ENCODE data around the gene SLC25A26. TPM values are rescaled to one million over a fixed set of nuclear protein-coding genes. Genes with fewer than 3 reads are reported as not detected.

Gene SLC25A26
- polyA plus RNA-seq, 4 donors: 10.3 to 21.0 (median 18.2) TPM

GRCh38 chr3:66383023-66383422, 162.2 kb downstream of the SLC25A26 start:
- DNase-seq: no peak
- H3K27me3 ChIP-seq (ENCODE audit: control insufficient read depth in 3 of 3, insufficient read depth in 3 of 3, low read length in 3 of 3): no peaks in the 10 kb centered on the region
- no peak overlapping the region for H3K4me3 ChIP-seq (ENCODE audit: low read depth in 1 of 3, low read length in 3 of 3)
- no peak overlapping the region for H3K27ac ChIP-seq (ENCODE audit: low read depth in 1 of 3, low read length in 2 of 3)
- H3K9me3 ChIP-seq (ENCODE audit: control insufficient read depth in 2 of 2, insufficient read depth in 1 of 2, low read depth in 1 of 2, low read length in 1 of 2): peaks cover 0 to 13% of the 10 kb centered on the region in 2 donors
- H3K36me3 ChIP-seq (ENCODE audit: control insufficient read depth in 3 of 3, insufficient read depth in 2 of 3, low read depth in 1 of 3, low read length in 3 of 3): peaks cover 25 to 80% (median 59%) of the 10 kb centered on the region in 3 donors
- no peaks in the 10 kb centered on the region for H3K4me1 ChIP-seq (ENCODE audit: control insufficient read depth in 3 of 3, insufficient read depth in 2 of 3, low read depth in 1 of 3, low read length in 2 of 3)
- no peak for FAIRE-seq
- 90 to 94% (median 93%) methylated on average over 18 of the region's 18 CpGs for WGBS, 3 donors

DNA sequence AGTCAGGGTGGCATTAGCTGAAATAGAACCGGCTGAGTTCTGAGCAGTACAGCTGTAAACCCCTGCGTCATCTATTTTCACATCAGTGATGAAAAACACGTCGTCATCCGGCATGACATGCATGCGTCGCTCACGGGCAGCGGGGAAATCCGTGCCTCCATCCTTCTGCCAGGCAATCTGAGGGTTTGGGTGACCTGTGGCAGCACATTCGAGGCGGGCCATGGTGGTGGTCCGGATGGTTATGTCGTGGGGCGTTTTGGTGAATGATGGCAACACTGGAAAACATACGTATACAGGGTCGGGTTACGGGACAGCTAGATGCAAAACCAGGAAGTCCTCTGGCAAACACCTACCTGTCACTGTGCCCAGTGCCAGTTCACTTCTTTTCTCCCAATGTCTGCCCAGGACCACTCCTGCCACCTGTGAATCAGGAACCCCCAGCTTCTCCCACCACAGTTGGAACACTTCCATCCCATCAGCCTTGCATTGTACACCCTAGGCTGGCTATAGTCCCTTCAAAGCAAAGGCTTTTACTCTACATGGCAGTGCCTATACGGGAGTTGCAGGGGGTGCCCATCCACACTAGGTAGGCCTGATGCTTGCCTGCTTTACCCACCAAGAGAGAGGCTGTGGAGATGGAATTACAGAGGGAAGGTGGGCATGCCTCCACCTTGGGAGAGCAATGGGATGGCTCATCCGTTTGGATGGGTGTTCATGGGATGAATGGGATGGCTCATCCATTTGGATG, 163.4 kb downstream of the SLC25A26 start:
- H3K4me3 ChIP-seq (ENCODE audit: low read depth in 1 of 3, low read length in 3 of 3): no peak overlapping the region
- no peak for FAIRE-seq
- H3K4me1 ChIP-seq (ENCODE audit: control insufficient read depth in 3 of 3, insufficient read depth in 2 of 3, low read depth in 1 of 3, low read length in 2 of 3): no peaks in the 10 kb centered on the region
- no peak for DNase-seq
- H3K36me3 ChIP-seq (ENCODE audit: control insufficient read depth in 3 of 3, insufficient read depth in 2 of 3, low read depth in 1 of 3, low read length in 3 of 3): peaks cover 22 to 74% (median 54%) of the 10 kb centered on the region in 3 donors
- no peak overlapping the region for H3K27ac ChIP-seq (ENCODE audit: low read depth in 1 of 3, low read length in 2 of 3)
- no peaks in the 10 kb centered on the region for H3K27me3 ChIP-seq (ENCODE audit: control insufficient read depth in 3 of 3, insufficient read depth in 3 of 3, low read length in 3 of 3)
- H3K9me3 ChIP-seq (ENCODE audit: control insufficient read depth in 2 of 2, insufficient read depth in 1 of 2, low read depth in 1 of 2, low read length in 1 of 2): peaks cover 0 to 13% of the 10 kb centered on the region in 2 donors
- WGBS, 3 donors: 93 to 96% (median 93%) methylated on average over 20 of the region's 20 CpGs

- Histone ChIP-seq H3K4me3 (ENCODE audit: low read depth in 1 of 3, low read length in 3 of 3) (no peak overlapping the region), H3K4me1 (ENCODE audit: control insufficient read depth in 3 of 3, insufficient read depth in 2 of 3, low read depth in 1 of 3, low read length in 2 of 3) (no peaks in the 10 kb centered on the region), H3K9me3 (ENCODE audit: control insufficient read depth in 2 of 2, insufficient read depth in 1 of 2, low read depth in 1 of 2, low read length in 1 of 2) (peaks cover 0 to 13% of the 10 kb centered on the region in 2 donors), H3K36me3 (ENCODE audit: control insufficient read depth in 3 of 3, insufficient read depth in 2 of 3, low read depth in 1 of 3, low read length in 3 of 3) (peaks cover 18 to 68% (median 47%) of the 10 kb centered on the region in 3 donors), H3K27ac (ENCODE audit: low read depth in 1 of 3, low read length in 2 of 3) (no peak overlapping the region), H3K27me3 (ENCODE audit: control insufficient read depth in 3 of 3, insufficient read depth in 3 of 3, low read length in 3 of 3) (no peaks in the 10 kb centered on the region)
- no peak for DNase-seq
- no peak for FAIRE-seq
Observed at GRCh38 chr3:66385066-66385465, 164.3 kb downstream of the SLC25A26 start.

GRCh38 chr3:66386011-66386924, 165.5 kb downstream of the SLC25A26 start:
- Histone ChIP-seq H3K36me3 (ENCODE audit: control insufficient read depth in 3 of 3, insufficient read depth in 2 of 3, low read depth in 1 of 3, low read length in 3 of 3) (peaks cover 15 to 59% (median 36%) of the 10 kb centered on the region in 3 donors), H3K9me3 (ENCODE audit: control insufficient read depth in 2 of 2, insufficient read depth in 1 of 2, low read depth in 1 of 2, low read length in 1 of 2) (peaks cover 0 to 13% of the 10 kb centered on the region in 2 donors), H3K27me3 (ENCODE audit: control insufficient read depth in 3 of 3, insufficient read depth in 3 of 3, low read length in 3 of 3) (no peaks in the 10 kb centered on the region), H3K27ac (ENCODE audit: low read depth in 1 of 3, low read length in 2 of 3) (no peak overlapping the region), H3K4me1 (ENCODE audit: control insufficient read depth in 3 of 3, insufficient read depth in 2 of 3, low read depth in 1 of 3, low read length in 2 of 3) (no peaks in the 10 kb centered on the region), H3K4me3 (ENCODE audit: low read depth in 1 of 3, low read length in 3 of 3) (no peak overlapping the region)
- DNase-seq (no peak), FAIRE-seq (no peak)
- 92 to 97% (median 96%) methylated on average over 12 of the region's 12 CpGs for WGBS, 3 donors

- Histone ChIP-seq H3K4me1 (ENCODE audit: control insufficient read depth in 3 of 3, insufficient read depth in 2 of 3, low read depth in 1 of 3, low read length in 2 of 3) (no peaks in the 10 kb centered on the region), H3K9me3 (ENCODE audit: control insufficient read depth in 2 of 2, insufficient read depth in 1 of 2, low read depth in 1 of 2, low read length in 1 of 2) (peaks cover 0 to 13% of the 10 kb centered on the region in 2 donors), H3K27me3 (ENCODE audit: control insufficient read depth in 3 of 3, insufficient read depth in 3 of 3, low read length in 3 of 3) (no peaks in the 10 kb centered on the region), H3K36me3 (ENCODE audit: control insufficient read depth in 3 of 3, insufficient read depth in 2 of 3, low read depth in 1 of 3, low read length in 3 of 3) (peaks cover 15 to 51% (median 30%) of the 10 kb centered on the region in 3 donors), H3K27ac (ENCODE audit: low read depth in 1 of 3, low read length in 2 of 3) (no peak overlapping the region), H3K4me3 (ENCODE audit: low read depth in 1 of 3, low read length in 3 of 3) (no peak overlapping the region)
- no peak for FAIRE-seq
- 78 to 91% (median 84%) methylated on average over 7 of the region's 7 CpGs for WGBS, 3 donors
- DNase-seq: no peak
Observed at GRCh38 chr3:66386925-66387650, 166.3 kb downstream of the SLC25A26 start.

- peaks cover 10 to 46% (median 12%) of the 10 kb centered on the region in 3 donors for H3K36me3 ChIP-seq (ENCODE audit: control insufficient read depth in 3 of 3, insufficient read depth in 2 of 3, low read depth in 1 of 3, low read length in 3 of 3)
- H3K27me3 ChIP-seq (ENCODE audit: control insufficient read depth in 3 of 3, insufficient read depth in 3 of 3, low read length in 3 of 3): no peaks in the 10 kb centered on the region
- no peak overlapping the region for H3K27ac ChIP-seq (ENCODE audit: low read depth in 1 of 3, low read length in 2 of 3)
- DNase-seq (no peak), FAIRE-seq (peak; percentile 85)
- no peaks in the 10 kb centered on the region for H3K4me1 ChIP-seq (ENCODE audit: control insufficient read depth in 3 of 3, insufficient read depth in 2 of 3, low read depth in 1 of 3, low read length in 2 of 3)
- peaks cover 0 to 12% of the 10 kb centered on the region in 2 donors for H3K9me3 ChIP-seq (ENCODE audit: control insufficient read depth in 2 of 2, insufficient read depth in 1 of 2, low read depth in 1 of 2, low read length in 1 of 2)
- no peak overlapping the region for H3K4me3 ChIP-seq (ENCODE audit: low read depth in 1 of 3, low read length in 3 of 3)
Observed at GRCh38 chr3:66390013-66390412, 169.2 kb downstream of the SLC25A26 start.

GRCh38 chr3:66392512-66392911, 171.7 kb downstream of the SLC25A26 start:
- Histone ChIP-seq H3K9me3 (ENCODE audit: control insufficient read depth in 2 of 2, insufficient read depth in 1 of 2, low read depth in 1 of 2, low read length in 1 of 2) (no peaks in the 10 kb centered on the region), H3K27ac (ENCODE audit: low read depth in 1 of 3, low read length in 2 of 3) (no peak overlapping the region), H3K27me3 (ENCODE audit: control insufficient read depth in 3 of 3, insufficient read depth in 3 of 3, low read length in 3 of 3) (no peaks in the 10 kb centered on the region), H3K4me3 (ENCODE audit: low read depth in 1 of 3, low read length in 3 of 3) (no peak overlapping the region), H3K4me1 (ENCODE audit: control insufficient read depth in 3 of 3, insufficient read depth in 2 of 3, low read depth in 1 of 3, low read length in 2 of 3) (no peaks in the 10 kb centered on the region), H3K36me3 (ENCODE audit: control insufficient read depth in 3 of 3, insufficient read depth in 2 of 3, low read depth in 1 of 3, low read length in 3 of 3) (peaks cover 2 to 48% (median 15%) of the 10 kb centered on the region in 3 donors)
- 71 to 80% (median 72%) methylated on average over 3 of the region's 3 CpGs for WGBS, 3 donors
- DNase-seq: no peak
- FAIRE-seq: no peak

- H3K9me3 ChIP-seq (ENCODE audit: control insufficient read depth in 2 of 2, insufficient read depth in 1 of 2, low read depth in 1 of 2, low read length in 1 of 2): no peaks in the 10 kb centered on the region
- H3K4me3 ChIP-seq (ENCODE audit: low read depth in 1 of 3, low read length in 3 of 3): no peak overlapping the region
- 88 to 91% (median 90%) methylated on average over 2 of the region's 2 CpGs for WGBS, 3 donors
- FAIRE-seq (no peak), DNase-seq (no peak)
- no peaks in the 10 kb centered on the region for H3K4me1 ChIP-seq (ENCODE audit: control insufficient read depth in 3 of 3, insufficient read depth in 2 of 3, low read depth in 1 of 3, low read length in 2 of 3)
- H3K27me3 ChIP-seq (ENCODE audit: control insufficient read depth in 3 of 3, insufficient read depth in 3 of 3, low read length in 3 of 3): no peaks in the 10 kb centered on the region
- H3K36me3 ChIP-seq (ENCODE audit: control insufficient read depth in 3 of 3, insufficient read depth in 2 of 3, low read depth in 1 of 3, low read length in 3 of 3): peaks cover 2 to 51% (median 15%) of the 10 kb centered on the region in 3 donors
- no peak overlapping the region for H3K27ac ChIP-seq (ENCODE audit: low read depth in 1 of 3, low read length in 2 of 3)
Observed at GRCh38 chr3:66392966-66393332, 172.1 kb downstream of the SLC25A26 start.

Measured in small intestine (tissue), 7 donors.